Fibroblast of the aortic adventitia (primary cell): ENCODE measurements around the gene RPL6. TPM values are rescaled to one million over a fixed set of nuclear protein-coding genes. Genes with fewer than 3 reads are reported as not detected.
"Not testable (repeated sequence)": the region's sequence is repeated elsewhere in the genome, so short reads cannot be mapped to it uniquely, and the experiment has no call there.

ENCODE experiments used
- DNase-seq: peaks from one replicate; pipeline ENCODE4 v3.0.0-alpha.2; 2010; ENCODE audit warnings: low read depth
- H3K4me3 ChIP-seq: 2 replicates; pipeline ENCODE4 v1.5.1; 2011; ENCODE audit warnings: low read depth, mild to moderate bottlenecking, control low read depth, low read length, moderate library complexity
- total RNA-seq: library from RNA; depleted of rRNA; stranded (reverse); fragments of >200 nt; gene quantifications from 2 replicates; pipeline ENCODE4 v1.2.3, GENCODE V29; 2012; ENCODE audit warnings: low replicate concordance
- TF ChIP-seq, protein P1 (sequence below): IDR thresholded peaks from 2 replicates; pipeline ENCODE4 v1.5.1; 2011; ENCODE audit warnings: mild to moderate bottlenecking, low read length, control low read depth, inconsistent platforms; ENCODE audit not compliant: insufficient read depth

RPL6 gene
- total RNA-seq, 1 donor = 1,914 TPM

DNA sequence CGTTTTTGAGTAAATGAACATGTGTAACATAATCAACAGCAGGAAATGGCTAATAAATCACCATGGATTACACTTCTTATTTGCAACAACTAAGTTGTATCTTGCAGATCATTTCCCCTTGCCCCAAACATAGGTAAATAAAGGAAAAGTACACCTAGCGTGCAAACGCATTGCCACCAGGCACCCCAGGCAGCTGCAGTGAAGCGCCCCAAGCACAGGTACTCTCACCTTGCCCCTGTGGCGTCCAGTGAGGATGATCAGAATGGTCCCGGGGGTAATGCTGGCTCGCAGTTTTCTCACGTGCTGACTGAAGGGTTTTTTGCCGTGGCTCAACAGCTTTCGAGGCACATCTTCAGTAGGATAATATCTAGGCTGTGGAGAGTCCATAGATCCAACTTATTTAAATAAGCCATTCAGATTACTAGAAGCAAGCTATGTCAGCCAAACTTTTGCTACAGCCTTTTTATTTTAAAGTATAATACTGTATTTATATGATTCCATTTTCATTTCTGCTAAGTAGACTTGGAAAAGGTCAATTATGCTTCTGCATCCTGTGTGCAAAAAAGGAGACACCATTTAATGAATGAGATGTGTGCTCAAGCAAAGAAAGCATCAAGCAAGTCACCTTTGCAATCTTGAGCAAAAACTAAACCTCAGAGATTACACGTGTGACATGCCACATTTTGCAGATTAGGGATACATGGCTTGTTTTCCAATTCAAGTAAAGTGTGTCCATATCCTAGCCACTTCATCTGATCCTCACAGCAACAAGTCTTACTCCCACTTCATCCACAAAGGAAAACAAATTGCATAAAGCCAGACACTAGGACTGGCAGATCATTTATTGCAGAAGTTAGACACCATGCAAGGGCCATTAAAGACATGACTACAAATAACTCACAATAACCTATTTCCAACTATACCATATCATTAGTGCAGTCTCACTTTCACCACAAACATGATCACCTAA, 2.6 kb downstream of the RPL6 start:
- H3K4me3 ChIP-seq = peak overlapping the region; percentile 62
- TF ChIP-seq, protein P1, sequence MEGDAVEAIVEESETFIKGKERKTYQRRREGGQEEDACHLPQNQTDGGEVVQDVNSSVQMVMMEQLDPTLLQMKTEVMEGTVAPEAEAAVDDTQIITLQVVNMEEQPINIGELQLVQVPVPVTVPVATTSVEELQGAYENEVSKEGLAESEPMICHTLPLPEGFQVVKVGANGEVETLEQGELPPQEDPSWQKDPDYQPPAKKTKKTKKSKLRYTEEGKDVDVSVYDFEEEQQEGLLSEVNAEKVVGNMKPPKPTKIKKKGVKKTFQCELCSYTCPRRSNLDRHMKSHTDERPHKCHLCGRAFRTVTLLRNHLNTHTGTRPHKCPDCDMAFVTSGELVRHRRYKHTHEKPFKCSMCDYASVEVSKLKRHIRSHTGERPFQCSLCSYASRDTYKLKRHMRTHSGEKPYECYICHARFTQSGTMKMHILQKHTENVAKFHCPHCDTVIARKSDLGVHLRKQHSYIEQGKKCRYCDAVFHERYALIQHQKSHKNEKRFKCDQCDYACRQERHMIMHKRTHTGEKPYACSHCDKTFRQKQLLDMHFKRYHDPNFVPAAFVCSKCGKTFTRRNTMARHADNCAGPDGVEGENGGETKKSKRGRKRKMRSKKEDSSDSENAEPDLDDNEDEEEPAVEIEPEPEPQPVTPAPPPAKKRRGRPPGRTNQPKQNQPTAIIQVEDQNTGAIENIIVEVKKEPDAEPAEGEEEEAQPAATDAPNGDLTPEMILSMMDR = no peak
- no peak for DNase-seq

DNA sequence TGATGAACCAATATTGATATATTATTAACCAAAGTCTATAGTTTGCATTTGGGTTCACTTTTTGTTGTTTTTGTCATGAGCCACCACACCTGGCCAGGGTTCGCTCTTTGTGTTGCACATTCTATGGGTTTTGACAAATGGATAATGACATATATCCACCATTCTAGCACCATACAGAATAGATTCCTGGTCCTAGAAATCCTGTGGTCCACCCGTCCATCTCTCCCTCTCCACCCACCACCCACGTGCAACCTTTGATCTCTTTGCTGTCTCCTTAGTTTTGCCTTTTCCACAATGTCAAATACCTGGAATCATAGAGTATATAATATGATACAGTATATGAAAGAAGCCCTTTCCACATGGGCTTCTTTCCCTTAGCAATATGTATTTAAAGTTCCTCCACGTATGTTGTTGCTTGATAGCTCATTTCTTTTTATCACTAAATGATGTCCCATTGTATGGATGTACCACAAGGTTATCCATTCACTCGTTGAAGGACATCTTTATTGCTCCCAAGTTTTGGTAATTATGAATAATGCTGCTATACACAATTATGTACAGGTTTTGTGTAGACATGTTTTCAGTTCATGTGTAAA, 7.4 kb downstream of the RPL6 start:
- H3K4me3 ChIP-seq = no peak overlapping the region
- TF ChIP-seq, protein P1 = no peak
- no peak for DNase-seq

DNA sequence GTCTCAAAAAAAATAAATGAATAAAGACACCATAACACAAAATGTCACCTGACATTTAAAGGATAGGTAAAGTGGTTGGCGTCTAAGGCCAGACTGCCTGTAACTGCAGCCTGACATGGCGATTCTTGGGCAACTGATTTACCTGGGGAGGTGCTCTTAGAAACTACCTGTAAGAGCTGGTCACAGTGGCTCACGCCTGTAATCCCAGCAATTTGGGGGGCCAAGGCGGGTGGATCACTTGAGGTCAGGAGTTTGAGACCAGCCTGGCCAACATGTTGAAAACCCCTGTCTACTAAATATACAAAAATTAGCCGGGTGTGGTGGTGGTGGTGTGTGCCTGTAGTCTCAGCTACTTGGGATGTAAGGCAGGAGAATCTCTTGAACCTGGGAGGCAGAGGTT, 8.4 kb downstream of the RPL6 start:
- DNase-seq = no peak
- TF ChIP-seq, protein P1 = no peak
- no peak overlapping the region for H3K4me3 ChIP-seq

DNA sequence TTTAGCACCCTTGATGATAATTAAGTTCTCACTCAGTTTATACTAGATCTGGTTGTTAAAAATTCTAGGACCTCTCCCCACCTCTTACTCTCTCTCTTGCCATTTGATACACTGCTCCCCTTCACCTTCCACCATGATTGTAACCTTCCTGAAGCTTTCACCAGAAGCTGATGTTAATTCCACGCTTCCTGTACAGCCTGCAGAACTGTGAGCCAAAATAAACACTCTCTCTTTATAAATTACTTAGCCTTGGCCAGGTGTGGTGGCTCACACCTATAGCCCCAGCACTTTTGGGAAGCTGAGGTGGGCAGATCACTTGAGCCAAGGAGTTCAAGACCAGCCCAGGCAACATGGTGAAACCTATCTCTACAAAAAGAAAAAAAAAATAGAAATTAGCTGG, 16.1 kb downstream of the RPL6 start:
- DNase-seq = no peak
- no peak overlapping the region for H3K4me3 ChIP-seq
- TF ChIP-seq, protein P1 = no peak

DNA sequence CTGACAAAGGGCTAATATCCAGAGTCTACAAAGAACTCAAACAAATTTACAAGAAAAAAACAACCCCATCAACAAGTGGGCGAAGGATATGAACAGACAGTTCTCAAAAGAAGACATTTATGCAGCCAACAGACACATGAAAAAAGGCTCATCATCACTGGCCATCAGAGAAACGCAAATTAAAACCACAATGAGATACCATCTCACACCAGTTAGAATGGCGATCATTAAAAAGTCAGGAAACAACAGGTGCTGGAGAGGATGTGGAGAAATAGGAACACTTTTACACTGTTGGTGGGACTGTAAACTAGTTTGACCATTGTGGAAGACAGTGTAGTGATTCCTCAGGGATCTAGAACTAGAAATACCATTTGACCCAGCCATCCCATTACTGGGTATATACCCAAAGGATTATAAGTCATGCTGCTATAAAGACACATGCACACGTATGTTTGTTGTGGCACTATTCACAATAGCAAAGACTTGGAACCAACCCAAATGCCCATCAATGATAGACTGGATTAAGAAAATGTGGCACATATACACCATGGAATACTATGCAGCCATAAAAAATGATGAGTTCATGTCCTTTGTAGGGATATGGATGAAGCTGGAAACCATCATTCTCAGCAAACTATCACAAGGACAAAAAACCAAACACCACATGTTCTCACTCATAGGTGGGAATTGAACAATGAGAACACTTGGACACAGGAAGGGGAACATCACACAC, 19.3 kb downstream of the RPL6 start:
- DNase-seq, H3K4me3 ChIP-seq: not testable (repeated sequence)

DNA sequence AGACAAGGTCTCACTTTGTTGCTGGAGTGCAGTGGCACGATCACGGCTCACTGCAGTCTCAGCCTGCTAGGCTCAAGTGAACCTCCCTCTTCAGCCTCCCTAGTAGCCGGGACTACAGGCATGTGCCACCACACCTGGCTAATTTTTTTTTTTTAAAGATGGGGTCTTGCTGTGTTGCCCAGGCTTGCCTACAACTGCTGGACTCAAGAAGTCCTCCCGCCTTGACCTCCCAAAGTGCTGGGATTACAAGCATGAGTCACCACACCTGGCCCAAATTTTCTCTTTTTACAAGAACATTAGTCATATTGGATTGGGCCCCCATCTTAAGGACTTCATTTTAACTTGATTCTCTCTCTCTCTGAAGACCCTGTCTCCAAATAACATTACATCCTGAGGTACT, 20.2 kb downstream of the RPL6 start:
- no peak for DNase-seq
- H3K4me3 ChIP-seq = no peak overlapping the region
- TF ChIP-seq, protein P1 = no peak

DNA sequence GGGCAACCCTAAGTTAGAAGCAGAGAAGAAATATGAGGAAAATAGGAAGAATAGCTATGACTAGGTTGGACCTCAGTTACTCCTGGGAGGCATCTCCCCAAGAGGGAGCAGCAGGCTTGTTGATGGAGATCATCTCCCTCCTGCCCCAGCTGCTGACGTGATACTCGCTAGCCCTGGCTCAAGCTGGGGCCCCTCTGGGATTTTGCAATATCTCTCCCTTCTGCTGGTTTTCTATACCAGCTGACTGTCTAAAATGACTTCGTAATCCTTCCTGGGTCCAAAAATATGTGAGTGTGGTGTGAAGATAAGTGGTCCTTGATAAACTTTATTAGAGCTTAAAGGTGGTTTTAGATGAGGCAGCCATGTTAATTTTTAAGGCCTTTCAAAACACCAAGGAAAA, 22.7 kb downstream of the RPL6 start:
- TF ChIP-seq, protein P1 = no peak
- no peak overlapping the region for H3K4me3 ChIP-seq
- DNase-seq = peak; percentile 89
